TTC549 (cell line): ENCODE data around the gene CCDC92.

Experiments used
- FAIRE-seq: peaks from 2 replicates; lab custom pipeline; 2012; peaks lifted over from hg19 to GRCh38; lab: Jason Lieb, UNC

Gene CCDC92

GRCh38 chr12:123973552-123974341 lies 1.1 kb upstream of the CCDC92 start:
- no peak for FAIRE-seq

- no peak for FAIRE-seq
Observed at GRCh38 chr12:123971770-123972456, 718 bp downstream of the CCDC92 start.

GRCh38 chr12:123971449-123971769 lies 1.2 kb downstream of the CCDC92 start:
- FAIRE-seq, result no peak

- FAIRE-seq, result no peak
Observed at GRCh38 chr12:123967121-123967586, 5.5 kb downstream of the CCDC92 start.

GRCh38 chr12:123966596-123966995 lies 6.0 kb downstream of the CCDC92 start:
- no peak for FAIRE-seq

- FAIRE-seq, result no peak
Observed at GRCh38 chr12:123965382-123965781, 7.2 kb downstream of the CCDC92 start.

- no peak for FAIRE-seq
Observed at GRCh38 chr12:123963821-123964220, 8.8 kb downstream of the CCDC92 start.

- no peak for FAIRE-seq
Observed at GRCh38 chr12:123962513-123962912, 10.1 kb downstream of the CCDC92 start.

GRCh38 chr12:123961585-123962345 lies 10.9 kb downstream of the CCDC92 start:
- FAIRE-seq, result no peak

- FAIRE-seq, result no peak
Observed at GRCh38 chr12:123960856-123961255, 11.8 kb downstream of the CCDC92 start.

GRCh38 chr12:123960029-123960735 lies 12.4 kb downstream of the CCDC92 start:
- FAIRE-seq, result no peak

GRCh38 chr12:123958876-123959275 lies 13.8 kb downstream of the CCDC92 start:
- no peak for FAIRE-seq

GRCh38 chr12:123958462-123958861 lies 14.2 kb downstream of the CCDC92 start:
- FAIRE-seq, result no peak

- no peak for FAIRE-seq
Observed at GRCh38 chr12:123957196-123957595, 15.4 kb downstream of the CCDC92 start.

- FAIRE-seq, result no peak
Observed at GRCh38 chr12:123956249-123956648, 16.4 kb downstream of the CCDC92 start.

- FAIRE-seq, result no peak
Observed at GRCh38 chr12:123954647-123955350, 17.8 kb downstream of the CCDC92 start.

- no peak for FAIRE-seq
Observed at GRCh38 chr12:123952037-123952436, 20.6 kb downstream of the CCDC92 start.

- FAIRE-seq, result no peak
Observed at GRCh38 chr12:123951467-123951866, 21.2 kb downstream of the CCDC92 start.

GRCh38 chr12:123950476-123951349 lies 21.9 kb downstream of the CCDC92 start:
- no peak for FAIRE-seq

GRCh38 chr12:123949770-123950165 lies 22.9 kb downstream of the CCDC92 start:
- FAIRE-seq, result no peak
